ENCODE results near the gene TNFAIP8.

DNA sequence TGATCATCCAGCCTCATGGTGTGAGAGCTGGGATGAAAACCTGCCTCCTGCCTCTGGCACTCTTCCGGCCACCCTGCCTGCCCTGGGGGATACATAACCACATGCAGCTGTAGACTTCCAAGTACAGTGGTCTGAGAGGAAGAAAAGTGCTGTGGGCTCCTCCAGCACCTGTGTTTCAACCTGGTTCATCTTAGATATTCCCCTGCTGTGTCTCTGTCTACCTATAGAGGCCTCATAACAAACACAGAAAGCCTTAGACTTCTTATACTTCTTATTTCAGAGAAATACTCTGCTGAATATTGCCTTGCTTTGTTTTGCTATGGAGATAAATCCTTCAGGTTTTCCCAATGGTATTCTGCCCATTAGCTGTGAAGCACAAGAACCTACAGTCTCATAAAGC lies 19.6 kb upstream of the TNFAIP8 start:
- TF ChIP-seq, protein P1, sequence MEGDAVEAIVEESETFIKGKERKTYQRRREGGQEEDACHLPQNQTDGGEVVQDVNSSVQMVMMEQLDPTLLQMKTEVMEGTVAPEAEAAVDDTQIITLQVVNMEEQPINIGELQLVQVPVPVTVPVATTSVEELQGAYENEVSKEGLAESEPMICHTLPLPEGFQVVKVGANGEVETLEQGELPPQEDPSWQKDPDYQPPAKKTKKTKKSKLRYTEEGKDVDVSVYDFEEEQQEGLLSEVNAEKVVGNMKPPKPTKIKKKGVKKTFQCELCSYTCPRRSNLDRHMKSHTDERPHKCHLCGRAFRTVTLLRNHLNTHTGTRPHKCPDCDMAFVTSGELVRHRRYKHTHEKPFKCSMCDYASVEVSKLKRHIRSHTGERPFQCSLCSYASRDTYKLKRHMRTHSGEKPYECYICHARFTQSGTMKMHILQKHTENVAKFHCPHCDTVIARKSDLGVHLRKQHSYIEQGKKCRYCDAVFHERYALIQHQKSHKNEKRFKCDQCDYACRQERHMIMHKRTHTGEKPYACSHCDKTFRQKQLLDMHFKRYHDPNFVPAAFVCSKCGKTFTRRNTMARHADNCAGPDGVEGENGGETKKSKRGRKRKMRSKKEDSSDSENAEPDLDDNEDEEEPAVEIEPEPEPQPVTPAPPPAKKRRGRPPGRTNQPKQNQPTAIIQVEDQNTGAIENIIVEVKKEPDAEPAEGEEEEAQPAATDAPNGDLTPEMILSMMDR (IDR thresholded peaks at IDR 0.05): no peak
- no peak for TF ChIP-seq EZH2phosphoT487 (IDR thresholded peaks at IDR 0.05)
- TF ChIP-seq EZH2 (IDR thresholded peaks at IDR 0.05): no peak

Data from neural progenitor cell (in vitro differentiated cells).